HEK293T (cell line): ENCODE results near the gene LARP6.

Source experiments
- CTCF ChIA-PET: fragments of 350-600 bp; formaldehyde crosslinking; extraction: SDS; loops from one replicate; lab custom pipeline; 2021; ENCODE audit warnings: antibody characterized with exemption, inconsistent platforms; lab: Yijun Ruan, JAX
- POLR2A ChIA-PET: fragments of 350-600 bp; formaldehyde crosslinking; extraction: SDS; loops from one replicate; lab custom pipeline; 2020; ENCODE audit warnings: antibody characterized with exemption, inconsistent platforms; lab: Yijun Ruan, JAX
- DNase-seq: peaks from one replicate; pipeline ENCODE4 v3.0.0; 2012; ENCODE audit warnings: mixed read lengths; ENCODE audit errors: extremely low spot score
- ARNT ChIP-seq: fragments of 450-650 bp; IDR thresholded peaks from 2 replicates; pipeline ENCODE4 v1.6.1; 2017; ENCODE audit warnings: mild to moderate bottlenecking
- BHLHE40 ChIP-seq: fragments of 450-650 bp; IDR thresholded peaks from 2 replicates; pipeline ENCODE4 v1.6.1; 2016; ENCODE audit warnings: mild to moderate bottlenecking, moderate library complexity, borderline replicate concordance
- CTBP1 ChIP-seq: fragments of 450-650 bp; IDR thresholded peaks from 2 replicates; pipeline ENCODE4 v1.6.1; 2016; ENCODE audit warnings: borderline replicate concordance
- ELF4 ChIP-seq: fragments of 450-650 bp; IDR thresholded peaks from 2 replicates; pipeline ENCODE4 v1.6.1; 2017; ENCODE audit warnings: antibody characterized with exemption
- FOXA1 ChIP-seq: fragments of 450-650 bp; IDR thresholded peaks from 2 replicates; pipeline ENCODE4 v1.6.1; 2016; ENCODE audit warnings: mild to moderate bottlenecking
- FOXK2 ChIP-seq: fragments of 450-650 bp; IDR thresholded peaks from 2 replicates; pipeline ENCODE4 v1.6.1; 2016; ENCODE audit warnings: mild to moderate bottlenecking
- FOXM1 ChIP-seq: fragments of 450-650 bp; IDR thresholded peaks from 2 replicates; pipeline ENCODE4 v1.6.1; 2017; ENCODE audit warnings: mild to moderate bottlenecking, borderline replicate concordance
- HDGF ChIP-seq: fragments of 450-650 bp; IDR thresholded peaks from 2 replicates; pipeline ENCODE4 v1.6.1; 2017; ENCODE audit warnings: antibody characterized with exemption, borderline replicate concordance
- L3MBTL2 ChIP-seq: fragments of 450-650 bp; conservative IDR thresholded peaks from 2 replicates; pipeline ENCODE4 v1.6.1; 2016; ENCODE audit warnings: mild to moderate bottlenecking
- LEF1 ChIP-seq: fragments of 450-650 bp; IDR thresholded peaks from 2 replicates; pipeline ENCODE4 v1.6.1; 2017; ENCODE audit warnings: mild to moderate bottlenecking, borderline replicate concordance
- NFRKB ChIP-seq: fragments of 450-650 bp; IDR thresholded peaks from 2 replicates; pipeline ENCODE4 v1.6.1; 2016; ENCODE audit warnings: mild to moderate bottlenecking, moderate library complexity
- SP1 ChIP-seq: fragments of 450-650 bp; IDR thresholded peaks from 2 replicates; pipeline ENCODE4 v1.6.1; 2017
- SUZ12 ChIP-seq: fragments of 450-650 bp; IDR thresholded peaks from 2 replicates; pipeline ENCODE4 v1.6.1; 2016; ENCODE audit warnings: mild to moderate bottlenecking
- TARDBP ChIP-seq: fragments of 450-650 bp; IDR thresholded peaks from 2 replicates; pipeline ENCODE4 v1.6.1; 2016
- ZNF384 ChIP-seq: fragments of 450-650 bp; IDR thresholded peaks from 2 replicates; pipeline ENCODE4 v1.6.1; 2016
- TF ChIP-seq, protein P1 (sequence below): fragments of 450-650 bp; IDR thresholded peaks from 2 replicates; pipeline ENCODE4 v1.6.1; 2016

Gene LARP6

DNA sequence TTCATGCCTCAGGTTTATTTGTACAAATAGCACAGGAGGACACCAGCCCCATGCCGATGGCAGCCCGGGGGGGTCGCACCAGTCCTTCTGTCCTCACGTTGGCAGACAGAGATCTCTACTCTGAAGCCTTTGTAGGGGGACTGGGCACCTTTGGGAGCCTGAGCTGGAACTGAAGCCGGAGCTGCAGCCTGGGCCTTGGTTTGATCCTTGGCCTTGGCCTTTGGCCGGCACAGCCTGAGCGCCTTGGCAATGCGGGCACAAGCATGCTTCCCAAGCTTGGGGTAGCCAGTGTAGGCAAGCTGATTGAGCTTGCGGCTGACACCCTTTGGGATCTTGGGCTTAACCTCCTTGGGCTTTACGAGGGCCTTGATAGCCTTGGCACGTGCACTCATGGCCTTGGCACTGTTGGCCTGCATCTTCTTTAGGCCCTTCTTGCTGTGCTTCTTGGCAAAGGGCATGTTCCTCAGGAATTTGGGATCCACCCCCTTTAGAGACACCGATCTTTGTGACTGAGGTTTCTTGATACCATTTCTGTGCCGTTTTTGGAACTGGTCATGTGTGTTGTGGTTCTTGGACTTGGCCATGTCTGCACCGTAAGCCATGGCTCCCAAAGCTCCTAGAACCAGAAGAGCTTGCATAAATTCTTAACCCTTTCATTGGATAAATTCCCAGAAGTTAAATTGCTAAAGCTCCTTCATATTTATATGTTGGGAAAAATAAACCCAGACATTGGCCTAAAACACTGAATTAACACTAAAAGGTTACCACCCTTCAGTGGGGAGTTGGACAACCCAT, 57.2 kb downstream of the LARP6 start:
- ChIA-PET CTCF (interaction anchor here (0.6 kb wide), 1 partner anchor 460 kb away, joined by 3 read pairs; no protein-coding TSS in a partner anchor), POLR2A (no interaction called here)
- TF ChIP-seq ELF4, result no peak
- no peak for TF ChIP-seq BHLHE40
- TF ChIP-seq, protein P1, sequence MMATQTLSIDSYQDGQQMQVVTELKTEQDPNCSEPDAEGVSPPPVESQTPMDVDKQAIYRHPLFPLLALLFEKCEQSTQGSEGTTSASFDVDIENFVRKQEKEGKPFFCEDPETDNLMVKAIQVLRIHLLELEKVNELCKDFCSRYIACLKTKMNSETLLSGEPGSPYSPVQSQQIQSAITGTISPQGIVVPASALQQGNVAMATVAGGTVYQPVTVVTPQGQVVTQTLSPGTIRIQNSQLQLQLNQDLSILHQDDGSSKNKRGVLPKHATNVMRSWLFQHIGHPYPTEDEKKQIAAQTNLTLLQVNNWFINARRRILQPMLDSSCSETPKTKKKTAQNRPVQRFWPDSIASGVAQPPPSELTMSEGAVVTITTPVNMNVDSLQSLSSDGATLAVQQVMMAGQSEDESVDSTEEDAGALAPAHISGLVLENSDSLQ, result no peak
- TF ChIP-seq SUZ12, result no peak
- no peak for TF ChIP-seq NFRKB
- no peak for TF ChIP-seq LEF1
- TF ChIP-seq CTBP1, result no peak
- no peak for TF ChIP-seq TARDBP
- no peak for TF ChIP-seq L3MBTL2
- TF ChIP-seq ZNF384, result no peak
- no peak for TF ChIP-seq SP1
- TF ChIP-seq HDGF, result no peak
- TF ChIP-seq FOXA1, result no peak
- TF ChIP-seq FOXM1, result no peak
- no peak for TF ChIP-seq ARNT
- TF ChIP-seq FOXK2, result no peak
- no peak for DNase-seq

DNA sequence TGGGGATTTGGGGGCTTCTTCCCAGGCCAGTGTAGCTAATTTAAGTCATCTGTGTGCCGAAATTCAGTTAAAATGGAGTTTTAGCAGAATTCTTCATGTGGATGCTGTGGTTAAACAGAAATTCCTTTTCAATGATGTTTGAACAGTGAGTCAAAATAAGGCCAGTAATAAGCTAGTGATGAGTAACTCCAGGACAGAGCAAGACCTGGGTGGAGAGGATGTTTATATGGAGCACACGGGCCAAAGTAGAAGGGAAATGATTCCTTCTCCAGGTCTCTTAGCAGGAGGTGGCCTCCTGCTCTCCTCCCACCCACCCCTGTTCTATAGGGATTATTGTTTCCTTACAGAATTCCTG, 58.7 kb downstream of the LARP6 start:
- ChIA-PET CTCF (interaction anchor here (1.0 kb wide), 2 partner anchors 16 to 17 kb away, joined by 3 read pairs; no protein-coding TSS in a partner anchor), POLR2A (no interaction called here)
- no peak for TF ChIP-seq ARNT
- DNase-seq, result no peak

DNA sequence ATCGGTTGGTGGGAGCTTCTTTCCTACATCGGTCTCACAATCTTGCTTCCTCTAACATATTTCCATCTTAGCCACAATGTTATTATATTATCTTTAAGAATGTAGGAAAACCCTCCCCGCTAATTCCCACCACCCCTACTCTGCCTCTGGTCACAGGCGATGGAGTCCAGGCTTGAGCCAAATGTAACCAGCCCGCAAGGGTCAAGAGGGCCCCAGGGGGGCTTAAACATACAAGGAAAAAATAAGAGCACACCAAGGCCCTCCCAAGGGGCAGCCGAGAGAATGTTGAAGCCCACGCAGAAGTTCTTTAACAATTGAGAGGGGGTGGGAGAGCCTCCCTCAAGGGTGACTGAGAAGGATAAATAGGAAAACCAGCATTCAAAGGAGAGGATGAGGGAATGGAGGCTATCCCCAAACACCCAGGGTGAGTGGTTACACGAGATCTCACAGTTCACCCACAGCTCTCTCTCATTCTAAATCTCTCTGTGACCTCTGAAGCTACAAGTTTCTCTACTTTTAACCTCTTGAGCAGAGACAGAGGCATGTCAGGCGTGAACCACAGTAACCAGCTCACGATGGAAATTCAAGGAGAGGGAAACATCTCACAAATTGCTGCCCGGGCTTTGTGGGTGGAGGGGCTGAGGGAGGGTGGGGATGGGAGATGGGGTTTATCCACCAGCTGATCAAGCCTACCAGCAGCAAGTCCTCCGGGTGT, 59.2 kb downstream of the LARP6 start:
- POLR2A ChIA-PET, result no interaction called here
- CTCF ChIA-PET, result interaction anchor here (1.0 kb wide), 2 partner anchors 17 to 18 kb away, joined by 3 read pairs; no protein-coding TSS in a partner anchor
- no peak for DNase-seq
- TF ChIP-seq ELF4, result no peak
- no peak for TF ChIP-seq LEF1
- no peak for TF ChIP-seq HDGF
- TF ChIP-seq FOXM1, result no peak
- no peak for TF ChIP-seq L3MBTL2
- no peak for TF ChIP-seq SUZ12
- TF ChIP-seq ARNT, result no peak
- TF ChIP-seq, protein P1, result no peak
- no peak for TF ChIP-seq NFRKB
- no peak for TF ChIP-seq FOXA1
- TF ChIP-seq SP1, result no peak
- TF ChIP-seq ZNF384, result no peak
- TF ChIP-seq CTBP1, result no peak
- TF ChIP-seq TARDBP, result no peak
- TF ChIP-seq FOXK2, result no peak
- TF ChIP-seq BHLHE40, result no peak

DNA sequence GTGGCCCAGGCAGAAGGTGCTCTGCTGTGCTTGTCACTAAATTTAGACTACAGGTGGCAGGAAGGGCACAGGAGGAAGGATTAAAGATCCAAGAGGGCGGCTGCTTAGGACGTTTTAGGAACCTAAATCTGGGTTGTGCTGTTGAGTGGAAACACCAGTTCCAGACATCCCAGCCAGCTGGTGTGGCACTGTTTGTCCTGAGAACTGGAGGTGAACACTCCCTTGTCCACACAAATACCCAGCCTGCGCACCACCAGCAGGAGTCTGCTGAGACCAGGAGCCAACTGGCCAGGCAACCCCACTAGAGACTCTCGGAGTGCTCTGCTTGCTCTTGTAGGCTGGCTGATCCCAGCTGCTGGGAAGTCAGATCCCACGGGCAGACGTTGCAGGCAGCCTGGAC, 60.3 kb downstream of the LARP6 start:
- DNase-seq, result no peak
- ChIA-PET POLR2A (no interaction called here), CTCF (no interaction called here)
- TF ChIP-seq HDGF (no peak), SUZ12 (no peak), SP1 (no peak), LEF1 (no peak)

DNA sequence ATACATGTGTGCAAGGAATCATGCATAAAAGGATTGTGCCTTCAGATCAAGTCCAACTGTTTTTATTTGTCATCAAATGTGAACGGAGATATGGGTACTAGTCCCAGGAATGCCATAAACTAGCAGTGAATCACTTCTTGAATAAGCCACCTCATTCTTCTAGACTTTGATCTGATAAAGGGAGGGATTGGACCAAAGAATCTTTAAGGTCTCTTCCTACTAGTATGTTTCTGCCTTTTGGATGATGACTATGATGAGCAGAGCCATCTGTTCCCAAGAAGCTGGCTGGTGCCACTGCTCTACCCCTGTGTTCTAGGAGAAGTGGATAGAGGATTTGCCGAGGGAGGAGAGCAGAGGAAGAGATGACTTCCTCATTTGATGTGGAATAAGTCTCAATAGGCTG, 61.8 kb downstream of the LARP6 start:
- DNase-seq, result no peak
- CTCF ChIA-PET, result no interaction called here
- no peak for TF ChIP-seq SUZ12
- no peak for TF ChIP-seq LEF1
- TF ChIP-seq HDGF, result no peak
- TF ChIP-seq SP1, result no peak
- TF ChIP-seq ELF4, result no peak
- no peak for TF ChIP-seq FOXA1
- no peak for TF ChIP-seq ZNF384
- no peak for TF ChIP-seq TARDBP
- no peak for TF ChIP-seq FOXM1
- no peak for TF ChIP-seq ARNT
- TF ChIP-seq L3MBTL2, result no peak
- TF ChIP-seq, protein P1, result no peak
- POLR2A ChIA-PET, result no interaction called here

DNA sequence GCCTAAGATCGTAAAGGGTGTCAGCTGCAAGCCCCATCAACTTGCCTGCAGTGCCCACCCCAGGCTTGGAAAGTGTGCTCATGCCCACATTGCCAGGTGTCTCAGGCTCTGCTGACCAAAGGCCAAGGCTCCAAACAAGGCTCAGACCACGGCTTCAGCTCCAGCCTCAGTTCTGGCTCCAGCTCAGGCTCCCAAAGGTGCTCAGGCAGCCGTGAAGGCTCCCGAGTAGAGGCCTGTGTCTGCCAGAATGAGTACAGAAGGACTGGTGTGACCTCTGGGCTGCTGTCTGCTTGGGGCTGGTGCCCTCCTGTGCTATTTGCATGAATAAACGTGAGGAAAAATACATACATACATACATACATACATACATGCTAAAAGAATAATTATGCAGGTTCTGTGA, 62.7 kb downstream of the LARP6 start:
- DNase-seq, result no peak
- ChIA-PET POLR2A (interaction anchor here (1.3 kb wide), 1 partner anchor 28 kb away, joined by 3 read pairs; the partner anchor contains the start of gene UACA), CTCF (no interaction called here)
- TF ChIP-seq FOXA1 (no peak), NFRKB (no peak), SUZ12 (no peak), TARDBP (no peak), HDGF (no peak), ARNT (no peak), ZNF384 (no peak), LEF1 (no peak), CTBP1 (no peak), FOXM1 (no peak), L3MBTL2 (no peak), BHLHE40 (no peak), FOXK2 (no peak), SP1 (no peak), ELF4 (no peak)
- TF ChIP-seq, protein P1, result no peak
